K562 (cell line): ENCODE results near the gene EPHB1. TPM values are rescaled to one million over a fixed set of nuclear protein-coding genes. Genes with fewer than 3 reads are reported as not detected.

Source experiments
- BMI1 ChIP-seq: fragments of 150-350 bp; IDR thresholded peaks from 2 replicates; pipeline ENCODE4 v1.6.1; 2014; ENCODE audit warnings: low read length
- HNRNPH1 ChIP-seq: fragments of 200-400 bp; formaldehyde crosslinking; optimal IDR thresholded peaks from 2 replicates; pipeline ENCODE3; 2017; ENCODE audit warnings: low read depth, mild to moderate bottlenecking, low read length, moderate library complexity
- polyA plus RNA-seq, 8 experiments: library from polyadenylated mRNA; depleted of rRNA in 4 of 8; stranded (reverse) in 5 of 8; unstranded in 3 of 8; fragments of >200 nt; fragmentation: Nextera tagmentation in 2 of 8; fragmentation: Illumina TruSeq in 1 of 8; extraction: Ambion mirVana in 2 of 8; extraction: Trizol in 1 of 8; gene quantifications; 2 replicates each; pipeline versions ENCODE4 v1.2.1 to v1.2.3, GENCODE V29; 2011 to 2014; ENCODE audit warnings: inconsistent platforms in 1 of 8, missing spikeins in 1 of 8
- total RNA-seq, 7 experiments: library from RNA; depleted of rRNA in 6 of 7; stranded (reverse); fragments of >200 nt in 6 of 7; fragmentation: Illumina TruSeq in 2 of 7; extraction: Trizol in 2 of 7; gene quantifications; 2 replicates each; pipeline versions ENCODE4 v1.2.1 to v1.2.3, GENCODE V29; 2011 to 2021; ENCODE audit warnings: low replicate concordance in 1 of 7
- TF ChIP-seq, protein P1 (sequence below): fragments of 450-650 bp; IDR thresholded peaks from 2 replicates; pipeline ENCODE4 v1.6.1; 2017; ENCODE audit warnings: antibody characterized with exemption, mild to moderate bottlenecking
- TF ChIP-seq, protein P2 (sequence below): fragments of 450-650 bp; IDR thresholded peaks from 2 replicates; pipeline ENCODE4 v1.6.1; 2016; ENCODE audit warnings: low read depth

Gene EPHB1
- total and polyA plus RNA-seq, 9 of the 15 experiments (the other 6 are each of a cell fraction or from before 2014, with no cell fraction given) = 0.29 TPM; not detected in 8

DNA sequence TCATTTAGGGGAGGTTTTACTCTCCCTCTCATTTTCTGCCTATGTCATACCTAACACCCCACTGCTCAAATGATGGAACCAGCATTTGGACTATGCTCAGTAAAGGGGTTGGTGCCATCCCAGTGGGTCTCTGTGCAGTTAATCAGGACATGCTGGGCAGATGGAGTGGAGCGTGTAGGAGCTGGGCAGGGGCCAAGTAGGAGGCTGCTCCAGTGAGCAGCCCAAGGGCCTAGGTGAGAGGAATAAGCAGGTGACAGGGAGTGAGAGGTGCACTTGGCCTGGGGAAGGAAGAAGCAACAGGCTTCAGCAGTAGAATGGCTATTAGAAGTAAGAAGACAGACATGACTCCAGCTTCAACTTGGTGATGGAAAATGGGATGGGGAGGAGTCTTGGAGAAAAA, 72.2 kb downstream of the EPHB1 start (continued):
- TF ChIP-seq, protein P1, sequence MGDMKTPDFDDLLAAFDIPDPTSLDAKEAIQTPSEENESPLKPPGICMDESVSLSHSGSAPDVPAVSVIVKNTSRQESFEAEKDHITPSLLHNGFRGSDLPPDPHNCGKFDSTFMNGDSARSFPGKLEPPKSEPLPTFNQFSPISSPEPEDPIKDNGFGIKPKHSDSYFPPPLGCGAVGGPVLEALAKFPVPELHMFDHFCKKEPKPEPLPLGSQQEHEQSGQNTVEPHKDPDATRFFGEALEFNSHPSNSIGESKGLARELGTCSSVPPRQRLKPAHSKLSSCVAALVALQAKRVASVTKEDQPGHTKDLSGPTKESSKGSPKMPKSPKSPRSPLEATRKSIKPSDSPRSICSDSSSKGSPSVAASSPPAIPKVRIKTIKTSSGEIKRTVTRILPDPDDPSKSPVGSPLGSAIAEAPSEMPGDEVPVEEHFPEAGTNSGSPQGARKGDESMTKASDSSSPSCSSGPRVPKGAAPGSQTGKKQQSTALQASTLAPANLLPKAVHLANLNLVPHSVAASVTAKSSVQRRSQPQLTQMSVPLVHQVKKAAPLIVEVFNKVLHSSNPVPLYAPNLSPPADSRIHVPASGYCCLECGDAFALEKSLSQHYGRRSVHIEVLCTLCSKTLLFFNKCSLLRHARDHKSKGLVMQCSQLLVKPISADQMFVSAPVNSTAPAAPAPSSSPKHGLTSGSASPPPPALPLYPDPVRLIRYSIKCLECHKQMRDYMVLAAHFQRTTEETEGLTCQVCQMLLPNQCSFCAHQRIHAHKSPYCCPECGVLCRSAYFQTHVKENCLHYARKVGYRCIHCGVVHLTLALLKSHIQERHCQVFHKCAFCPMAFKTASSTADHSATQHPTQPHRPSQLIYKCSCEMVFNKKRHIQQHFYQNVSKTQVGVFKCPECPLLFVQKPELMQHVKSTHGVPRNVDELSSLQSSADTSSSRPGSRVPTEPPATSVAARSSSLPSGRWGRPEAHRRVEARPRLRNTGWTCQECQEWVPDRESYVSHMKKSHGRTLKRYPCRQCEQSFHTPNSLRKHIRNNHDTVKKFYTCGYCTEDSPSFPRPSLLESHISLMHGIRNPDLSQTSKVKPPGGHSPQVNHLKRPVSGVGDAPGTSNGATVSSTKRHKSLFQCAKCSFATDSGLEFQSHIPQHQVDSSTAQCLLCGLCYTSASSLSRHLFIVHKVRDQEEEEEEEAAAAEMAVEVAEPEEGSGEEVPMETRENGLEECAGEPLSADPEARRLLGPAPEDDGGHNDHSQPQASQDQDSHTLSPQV = no peak
- TF ChIP-seq BMI1 (no peak), HNRNPH1 (no peak)
- TF ChIP-seq, protein P2, sequence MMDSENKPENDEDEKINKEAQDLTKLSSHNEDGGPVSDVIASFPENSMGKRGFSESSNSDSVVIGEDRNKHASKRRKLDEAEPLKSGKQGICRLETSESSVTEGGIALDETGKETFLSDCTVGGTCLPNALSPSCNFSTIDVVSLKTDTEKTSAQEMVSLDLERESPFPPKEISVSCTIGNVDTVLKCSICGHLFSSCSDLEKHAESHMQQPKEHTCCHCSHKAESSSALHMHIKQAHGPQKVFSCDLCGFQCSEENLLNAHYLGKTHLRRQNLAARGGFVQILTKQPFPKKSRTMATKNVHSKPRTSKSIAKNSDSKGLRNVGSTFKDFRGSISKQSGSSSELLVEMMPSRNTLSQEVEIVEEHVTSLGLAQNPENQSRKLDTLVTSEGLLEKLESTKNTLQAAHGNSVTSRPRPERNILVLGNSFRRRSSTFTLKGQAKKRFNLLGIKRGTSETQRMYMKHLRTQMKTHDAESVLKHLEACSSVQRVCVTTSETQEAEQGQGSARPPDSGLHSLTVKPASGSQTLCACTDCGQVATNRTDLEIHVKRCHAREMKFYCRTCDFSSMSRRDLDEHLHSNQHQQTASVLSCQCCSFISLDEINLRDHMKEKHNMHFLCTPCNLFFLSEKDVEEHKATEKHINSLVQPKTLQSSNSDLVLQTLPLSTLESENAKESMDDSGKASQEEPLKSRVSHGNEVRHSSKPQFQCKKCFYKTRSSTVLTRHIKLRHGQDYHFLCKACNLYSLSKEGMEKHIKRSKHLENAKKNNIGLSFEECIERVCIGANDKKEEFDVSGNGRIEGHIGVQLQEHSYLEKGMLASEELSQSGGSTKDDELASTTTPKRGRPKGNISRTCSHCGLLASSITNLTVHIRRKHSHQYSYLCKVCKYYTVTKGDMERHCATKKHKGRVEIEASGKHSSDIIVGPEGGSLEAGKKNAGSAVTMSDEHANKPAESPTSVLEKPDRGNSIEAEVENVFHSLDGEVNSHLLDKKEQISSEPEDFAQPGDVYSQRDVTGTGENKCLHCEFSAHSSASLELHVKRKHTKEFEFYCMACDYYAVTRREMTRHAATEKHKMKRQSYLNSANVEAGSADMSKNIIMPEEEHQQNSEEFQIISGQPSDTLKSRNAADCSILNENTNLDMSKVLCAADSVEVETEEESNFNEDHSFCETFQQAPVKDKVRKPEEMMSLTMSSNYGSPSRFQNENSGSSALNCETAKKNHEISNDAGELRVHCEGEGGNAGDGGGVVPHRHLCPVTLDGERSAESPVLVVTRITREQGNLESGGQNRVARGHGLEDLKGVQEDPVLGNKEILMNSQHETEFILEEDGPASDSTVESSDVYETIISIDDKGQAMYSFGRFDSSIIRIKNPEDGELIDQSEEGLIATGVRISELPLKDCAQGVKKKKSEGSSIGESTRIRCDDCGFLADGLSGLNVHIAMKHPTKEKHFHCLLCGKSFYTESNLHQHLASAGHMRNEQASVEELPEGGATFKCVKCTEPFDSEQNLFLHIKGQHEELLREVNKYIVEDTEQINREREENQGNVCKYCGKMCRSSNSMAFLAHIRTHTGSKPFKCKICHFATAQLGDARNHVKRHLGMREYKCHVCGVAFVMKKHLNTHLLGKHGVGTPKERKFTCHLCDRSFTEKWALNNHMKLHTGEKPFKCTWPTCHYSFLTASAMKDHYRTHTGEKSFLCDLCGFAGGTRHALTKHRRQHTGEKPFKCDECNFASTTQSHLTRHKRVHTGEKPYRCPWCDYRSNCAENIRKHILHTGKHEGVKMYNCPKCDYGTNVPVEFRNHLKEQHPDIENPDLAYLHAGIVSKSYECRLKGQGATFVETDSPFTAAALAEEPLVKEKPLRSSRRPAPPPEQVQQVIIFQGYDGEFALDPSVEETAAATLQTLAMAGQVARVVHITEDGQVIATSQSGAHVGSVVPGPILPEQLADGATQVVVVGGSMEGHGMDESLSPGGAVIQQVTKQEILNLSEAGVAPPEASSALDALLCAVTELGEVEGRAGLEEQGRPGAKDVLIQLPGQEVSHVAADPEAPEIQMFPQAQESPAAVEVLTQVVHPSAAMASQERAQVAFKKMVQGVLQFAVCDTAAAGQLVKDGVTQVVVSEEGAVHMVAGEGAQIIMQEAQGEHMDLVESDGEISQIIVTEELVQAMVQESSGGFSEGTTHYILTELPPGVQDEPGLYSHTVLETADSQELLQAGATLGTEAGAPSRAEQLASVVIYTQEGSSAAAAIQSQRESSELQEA = no peak
